Stimulated activated CD4-positive, alpha-beta T cell treated with anti-CD3 and anti-CD28 coated beads, TNF-alpha, amount 100 ng/mL, for 1 hour (primary cell): ENCODE results near the gene TEDC1.

Experiments used
- DNase-seq, 3 donors: peaks; one replicate each; pipeline ENCODE4 v3.0.0-alpha.2; 2020; ENCODE audit warnings: low read depth in 3 of 3, low spot score in 1 of 3

The TEDC1 gene

GRCh38 chr14:105456736-105457617 lies 34.1 kb upstream of the TEDC1 start:
- DNase-seq, result no peak

GRCh38 chr14:105458010-105458409 lies 33.0 kb upstream of the TEDC1 start:
- no peak for DNase-seq

GRCh38 chr14:105458571-105458970 lies 32.5 kb upstream of the TEDC1 start:
- DNase-seq, result no peak

- no peak for DNase-seq
Measured at GRCh38 chr14:105460116-105460515, 30.9 kb upstream of the TEDC1 start.

- no peak for DNase-seq
Measured at GRCh38 chr14:105460616-105461015, 30.4 kb upstream of the TEDC1 start.

- DNase-seq, result no peak
Measured at GRCh38 chr14:105461903-105462302, 29.1 kb upstream of the TEDC1 start.

- no peak for DNase-seq
Measured at GRCh38 chr14:105464501-105464900, 26.5 kb upstream of the TEDC1 start.

GRCh38 chr14:105465209-105466031 lies 25.6 kb upstream of the TEDC1 start:
- DNase-seq, result no peak

GRCh38 chr14:105466531-105467248 lies 24.4 kb upstream of the TEDC1 start:
- DNase-seq, result no peak

GRCh38 chr14:105467249-105467941 lies 23.7 kb upstream of the TEDC1 start:
- no peak for DNase-seq

GRCh38 chr14:105467942-105468471 lies 23.0 kb upstream of the TEDC1 start:
- no peak for DNase-seq

GRCh38 chr14:105468621-105469241 lies 22.3 kb upstream of the TEDC1 start:
- DNase-seq, result no peak

GRCh38 chr14:105469456-105470349 lies 21.3 kb upstream of the TEDC1 start:
- DNase-seq, result no peak

- no peak for DNase-seq
Measured at GRCh38 chr14:105470350-105471296, 20.4 kb upstream of the TEDC1 start.

- DNase-seq, result no peak
Measured at GRCh38 chr14:105471297-105471821, 19.7 kb upstream of the TEDC1 start.

- no peak for DNase-seq
Measured at GRCh38 chr14:105471823-105472485, 19.1 kb upstream of the TEDC1 start.

GRCh38 chr14:105472486-105472991 lies 18.5 kb upstream of the TEDC1 start:
- DNase-seq, result no peak
